CD14-positive monocyte (primary cell): ENCODE results near the gene COA5. TPM values are rescaled to one million over a fixed set of nuclear protein-coding genes. Genes with fewer than 3 reads are reported as not detected.

Source experiments
- DNase-seq, 3 donors: peaks; one replicate each; pipeline ENCODE4 v3.0.0-alpha.2; 2011 to 2022
- H2AFZ ChIP-seq: 2 replicates; pipeline ENCODE4 v1.6.0; 2012; ENCODE audit warnings: mild to moderate bottlenecking, low read depth, low read length, inconsistent platforms; ENCODE audit not compliant: insufficient read depth, poor library complexity, severe bottlenecking
- H3K27ac ChIP-seq, 2 donors: 1 replicate in 1 of 2; 2 replicates in 1 of 2; pipeline ENCODE4 v1.5.1; 2012 to 2013; ENCODE audit warnings: low read length in 2 of 2, control low read depth in 1 of 2, inconsistent platforms in 1 of 2, low read depth in 1 of 2, mild to moderate bottlenecking in 1 of 2
- H3K27me3 ChIP-seq, 2 donors: one replicate each; pipeline versions ENCODE4 v1.6.0 to v1.6.1; 2011 to 2013; ENCODE audit warnings: low read length in 2 of 2; ENCODE audit not compliant: control insufficient read depth in 2 of 2, insufficient read depth in 2 of 2
- H3K36me3 ChIP-seq, 2 donors: replicated peaks in 1 of 2; 1 replicate in 1 of 2; 2 replicates in 1 of 2; pipeline versions ENCODE4 v1.5.1 to v1.6.1; 2012 to 2013; ENCODE audit warnings: low read length in 2 of 2, control low read depth in 1 of 2, inconsistent platforms in 1 of 2, mild to moderate bottlenecking in 1 of 2; ENCODE audit not compliant: insufficient read depth in 2 of 2, control insufficient read depth in 1 of 2
- H3K4me1 ChIP-seq, 2 donors: 1 replicate in 1 of 2; 2 replicates in 1 of 2; pipeline versions ENCODE4 v1.5.1 to v1.6.1; 2012 to 2013; ENCODE audit warnings: low read length in 2 of 2, control low read depth in 1 of 2, inconsistent platforms in 1 of 2, mild to moderate bottlenecking in 1 of 2, moderate library complexity in 1 of 2; ENCODE audit not compliant: insufficient read depth in 2 of 2, control insufficient read depth in 1 of 2
- H3K4me2 ChIP-seq: replicated peaks from 2 replicates; pipeline ENCODE3; 2012; ENCODE audit warnings: low read length, moderate library complexity, mild to moderate bottlenecking; ENCODE audit not compliant: poor library complexity, severe bottlenecking; ENCODE audit errors: extremely low read depth
- H3K4me3 ChIP-seq, 3 experiments: fragments of 200-600 bp in 1 of 3; sonication (generic) in 1 of 3; replicated peaks in 1 of 3; 1 replicate in 2 of 3; 2 replicates in 1 of 3; pipeline ENCODE4 v1.5.1; 2011 to 2013; ENCODE audit warnings: low read length in 3 of 3, mild to moderate bottlenecking in 3 of 3, control low read depth in 2 of 3, low read depth in 2 of 3, inconsistent platforms in 1 of 3, moderate library complexity in 1 of 3
- H3K79me2 ChIP-seq: 2 replicates; pipeline ENCODE4 v1.6.0; 2012; ENCODE audit warnings: mild to moderate bottlenecking, control low read depth, inconsistent platforms, low read length, moderate library complexity; ENCODE audit not compliant: insufficient read depth
- H3K9ac ChIP-seq: 2 replicates; pipeline ENCODE4 v1.6.0; 2017; ENCODE audit warnings: low read length, mild to moderate bottlenecking; ENCODE audit not compliant: insufficient read depth, poor library complexity, severe bottlenecking
- H3K9me3 ChIP-seq, 2 donors: replicated peaks in 1 of 2; 1 replicate in 1 of 2; 2 replicates in 1 of 2; pipeline versions ENCODE4 v1.5.1 to v1.6.1; 2012 to 2013; ENCODE audit warnings: low read length in 2 of 2, control low read depth in 1 of 2; ENCODE audit not compliant: control insufficient read depth in 1 of 2, insufficient read depth in 1 of 2
- H4K20me1 ChIP-seq: 2 replicates; pipeline ENCODE4 v1.6.0; 2012; ENCODE audit warnings: mild to moderate bottlenecking, low read length, control low read depth, moderate library complexity; ENCODE audit not compliant: insufficient read depth
- H3K27ac Mint-ChIP-seq, 7 donors: one replicate each; pipeline ENCODE4 v1.8.0; 2020; ENCODE audit warnings: mild to moderate bottlenecking in 7 of 7, mixed read lengths in 7 of 7, moderate library complexity in 6 of 7, inconsistent platforms in 2 of 7
- H3K27me3 Mint-ChIP-seq, 3 donors: one replicate each; pipeline ENCODE4 v1.8.0; 2021 to 2022; ENCODE audit warnings: low read depth in 3 of 3, mild to moderate bottlenecking in 3 of 3, mixed read lengths in 3 of 3, moderate library complexity in 3 of 3, inconsistent platforms in 1 of 3
- H3K36me3 Mint-ChIP-seq, 2 donors: one replicate each; pipeline ENCODE4 v1.8.0; 2020; ENCODE audit warnings: mixed read lengths in 2 of 2, inconsistent platforms in 1 of 2, mild to moderate bottlenecking in 1 of 2
- H3K4me1 Mint-ChIP-seq: one replicate; pipeline ENCODE4 v1.8.0; 2020; ENCODE audit warnings: mild to moderate bottlenecking, mixed read lengths
- H3K4me3 Mint-ChIP-seq, 2 donors: one replicate each; pipeline ENCODE4 v1.8.0; 2020; ENCODE audit warnings: mild to moderate bottlenecking in 2 of 2, mixed read lengths in 2 of 2, moderate library complexity in 1 of 2
- H3K9me3 Mint-ChIP-seq, 7 donors: one replicate each; pipeline ENCODE4 v1.8.0; 2020 to 2022; ENCODE audit warnings: mixed read lengths in 7 of 7, mild to moderate bottlenecking in 6 of 7, moderate library complexity in 6 of 7, inconsistent platforms in 2 of 7
- WGBS: methylation state at CpG from one replicate; pipeline ENCODE4 v1.1.5; 2013; ENCODE audit warnings: missing lambda C conversion rate; ENCODE audit not compliant: insufficient coverage; 5-methylcytosine and 5-hydroxymethylcytosine counted together
- intact Hi-C, 2 donors: fragments of 100-400 bp; cut with micrococcal nuclease; formaldehyde crosslinking; loops; one replicate each; pipeline versions ENCODE4 v1.15.0 to v1.15.1; 2023
- polyA plus RNA-seq, 3 donors: library from polyadenylated mRNA; depleted of rRNA in 1 of 3; unstranded in 2 of 3; stranded (reverse) in 1 of 3; fragments of 300-500 nt in 2 of 3; fragments of >200 nt in 1 of 3; fragmentation: Illumina TruSeq in 2 of 3; gene quantifications; 1 replicate in 2 of 3; 2 replicates in 1 of 3; pipeline ENCODE4 v1.2.3, GENCODE V29; 2012 to 2021
- TF ChIP-seq, protein P1 (sequence below): fragments of 200-600 bp; IDR thresholded peaks from one replicate; pipeline ENCODE4 v1.8.0; 2022; ENCODE audit warnings: antibody characterized with exemption, mild to moderate bottlenecking

The COA5 gene
- polyA plus RNA-seq, 3 donors, result 27.3 to 42.9 (median 39.0) TPM

- H3K36me3 ChIP-seq, result peaks cover 97 to 100% of the 10 kb centered on the region in 2 donors
- TF ChIP-seq, protein P1, sequence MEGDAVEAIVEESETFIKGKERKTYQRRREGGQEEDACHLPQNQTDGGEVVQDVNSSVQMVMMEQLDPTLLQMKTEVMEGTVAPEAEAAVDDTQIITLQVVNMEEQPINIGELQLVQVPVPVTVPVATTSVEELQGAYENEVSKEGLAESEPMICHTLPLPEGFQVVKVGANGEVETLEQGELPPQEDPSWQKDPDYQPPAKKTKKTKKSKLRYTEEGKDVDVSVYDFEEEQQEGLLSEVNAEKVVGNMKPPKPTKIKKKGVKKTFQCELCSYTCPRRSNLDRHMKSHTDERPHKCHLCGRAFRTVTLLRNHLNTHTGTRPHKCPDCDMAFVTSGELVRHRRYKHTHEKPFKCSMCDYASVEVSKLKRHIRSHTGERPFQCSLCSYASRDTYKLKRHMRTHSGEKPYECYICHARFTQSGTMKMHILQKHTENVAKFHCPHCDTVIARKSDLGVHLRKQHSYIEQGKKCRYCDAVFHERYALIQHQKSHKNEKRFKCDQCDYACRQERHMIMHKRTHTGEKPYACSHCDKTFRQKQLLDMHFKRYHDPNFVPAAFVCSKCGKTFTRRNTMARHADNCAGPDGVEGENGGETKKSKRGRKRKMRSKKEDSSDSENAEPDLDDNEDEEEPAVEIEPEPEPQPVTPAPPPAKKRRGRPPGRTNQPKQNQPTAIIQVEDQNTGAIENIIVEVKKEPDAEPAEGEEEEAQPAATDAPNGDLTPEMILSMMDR, result no peak
- peak overlapping the region in 2 of 7 donors; percentile 37 to 80 for H3K27ac Mint-ChIP-seq
These were observed 43.7 kb downstream of the COA5 start for GRCh38 chr2:98564541-98565132.

GRCh38 chr2:98563394-98563793 lies 44.9 kb downstream of the COA5 start:
- peak overlapping the region in 1 of 7 donors; percentile 51 for H3K27ac Mint-ChIP-seq
- Histone ChIP-seq H3K79me2 (no peaks in the 10 kb centered on the region), H4K20me1 (peaks cover 32% of the 10 kb centered on the region), H3K4me2 (no peak overlapping the region), H3K27me3 (no peaks in the 10 kb centered on the region), H3K4me1 (no peaks in the 10 kb centered on the region), H3K27ac (no peak overlapping the region), H3K9ac (no peak overlapping the region), H3K4me3 (no peak overlapping the region), H3K9me3 (no peaks in the 10 kb centered on the region), H3K36me3 (peaks cover 97 to 100% of the 10 kb centered on the region in 2 donors), H2AFZ (no peak overlapping the region)
- TF ChIP-seq, protein P1, result no peak
- H3K9me3 Mint-ChIP-seq, result no peaks in the 10 kb centered on the region
- no peak overlapping the region for H3K4me3 Mint-ChIP-seq
- DNase-seq, result no peak
- H3K27me3 Mint-ChIP-seq, result no peaks in the 10 kb centered on the region
- peaks cover 84 to 96% of the 10 kb centered on the region in 2 donors for H3K36me3 Mint-ChIP-seq
- intact Hi-C loops, result no loop called here
- WGBS, result 98% methylated on average over 13 of the region's 13 CpGs
- H3K4me1 Mint-ChIP-seq, result peaks cover 18% of the 10 kb centered on the region

More at GRCh38 chr2:98564541-98565132, 43.7 kb downstream of the COA5 start:
- Histone ChIP-seq H3K27ac (no peak overlapping the region), H2AFZ (no peak overlapping the region), H4K20me1 (peaks cover 39% of the 10 kb centered on the region), H3K4me2 (no peak overlapping the region), H3K27me3 (no peaks in the 10 kb centered on the region), H3K9ac (no peak overlapping the region), H3K4me3 (no peak overlapping the region), H3K9me3 (no peaks in the 10 kb centered on the region), H3K4me1 (no peaks in the 10 kb centered on the region), H3K79me2 (no peaks in the 10 kb centered on the region)
- no peaks in the 10 kb centered on the region for H3K27me3 Mint-ChIP-seq
- H3K4me1 Mint-ChIP-seq, result peaks cover 14% of the 10 kb centered on the region
- DNase-seq, result no peak
- intact Hi-C loops, result no loop called here
- H3K9me3 Mint-ChIP-seq, result no peaks in the 10 kb centered on the region
- H3K36me3 Mint-ChIP-seq, result peaks cover 83 to 94% of the 10 kb centered on the region in 2 donors
- WGBS, result 81% methylated on average over 14 of the region's 17 CpGs
- H3K4me3 Mint-ChIP-seq, result no peak overlapping the region
